ENCODE measurements around the gene MAP2K1. TPM values are rescaled to one million over a fixed set of nuclear protein-coding genes. Genes with fewer than 3 reads are reported as not detected.

The MAP2K1 gene
- total and polyA plus RNA-seq, 9 of the 15 experiments (the other 6 are each of a cell fraction or from before 2014, with no cell fraction given), result 7.5 to 58.3 (median 30.0) TPM

- TF ChIP-seq NR4A1 (CRISPR knock-in tag; IDR thresholded peaks at IDR 0.05) (no peak), NR4A1 (tag; IDR thresholded peaks at IDR 0.05) (no peak), TCF3 (CRISPR knock-in tag; IDR thresholded peaks at IDR 0.05) (peak; percentile 84), SMAD4 (CRISPR knock-in tag; conservative IDR thresholded peaks at IDR 0.05) (peak; percentile 75), ZNF133 (CRISPR knock-in tag; IDR thresholded peaks at IDR 0.05) (no peak), NFIC (IDR thresholded peaks at IDR 0.05) (peak; percentile 64), ZNF584 (CRISPR knock-in tag; IDR thresholded peaks at IDR 0.05; ENCODE audit: low read depth) (no peak), SMARCA4 (IDR thresholded peaks at IDR 0.05) (peak; percentile 82), ZNF280B (CRISPR knock-in tag; IDR thresholded peaks at IDR 0.05) (no peak), MYBL2 (IDR thresholded peaks at IDR 0.05; ENCODE audit: low read depth) (peak; percentile 58), MYBL2 (CRISPR knock-in tag; IDR thresholded peaks at IDR 0.05; ENCODE audit: borderline replicate concordance) (no peak), TRIM28 (IDR thresholded peaks at IDR 0.05) (peak; percentile 39; the same call in 1 of the 2 replicates), HDAC3 (IDR thresholded peaks at IDR 0.05; ENCODE audit: borderline replicate concordance, partially characterized antibody) (peak; percentile 38), ZNF12 (CRISPR knock-in tag; IDR thresholded peaks at IDR 0.05) (peak; percentile 78; the same call in 1 of the 2 replicates), JUND (IDR thresholded peaks at IDR 0.05; ENCODE audit: borderline replicate concordance, low read depth, low read length) (peak; percentile 33; the same call in 1 of the 2 replicates), JUND (tag; IDR thresholded peaks at IDR 0.05; ENCODE audit: borderline replicate concordance, low read depth, low read length) (0 out of 3 replicates have a peak, but pooled peaks have one; percentile 25), MAFK (IDR thresholded peaks at IDR 0.05; ENCODE audit: low read length) (0 out of 2 replicates have a peak, but pooled peaks have one; percentile 10), TAL1 (IDR thresholded peaks at IDR 0.05) (peak; percentile 84), TRIM24 (IDR thresholded peaks at IDR 0.05) (peak; percentile 80 to 82), CHD2 (IDR thresholded peaks at IDR 0.05; ENCODE audit: low read depth, low read length) (no peak), PKNOX1 (IDR thresholded peaks at IDR 0.05) (0 out of 2 replicates have a peak, but pooled peaks have one; percentile 3)
These were observed 94.6 kb downstream of the MAP2K1 start (continued) for GRCh38 chr15:66481107-66481856.
